Neural progenitor cell (in vitro differentiated cells): ENCODE results near the gene GALNT17. TPM values are rescaled to one million over a fixed set of nuclear protein-coding genes. Genes with fewer than 3 reads are reported as not detected.

Experiments used
- DNase-seq: peaks from one replicate; pipeline ENCODE4 v3.0.0-alpha.2; 2016; ENCODE audit warnings: low spot score
- H2AFZ ChIP-seq: fragments of 200-600 bp; sonication (generic); replicated peaks from 2 replicates; pipeline ENCODE4 v1.6.1; 2016; ENCODE audit warnings: antibody characterized with exemption
- H3F3A ChIP-seq: fragments of 200-600 bp; sonication (generic); 2 replicates; pipeline ENCODE4 v1.6.1; 2016; ENCODE audit warnings: antibody characterized with exemption, low read depth
- H3K27ac ChIP-seq: fragments of 200-600 bp; sonication (generic); 2 replicates; pipeline ENCODE4 v1.5.1; 2016; ENCODE audit warnings: mild to moderate bottlenecking
- H3K27me3 ChIP-seq: fragments of 200-600 bp; sonication (generic); 2 replicates; pipeline ENCODE4 v1.6.1; 2016; ENCODE audit warnings: mild to moderate bottlenecking, moderate library complexity
- H3K36me3 ChIP-seq: fragments of 200-600 bp; sonication (generic); 2 replicates; pipeline ENCODE4 v1.5.1; 2016
- H3K4me1 ChIP-seq: fragments of 200-600 bp; sonication (generic); 2 replicates; pipeline ENCODE4 v1.6.1; 2016; ENCODE audit warnings: mixed run types
- H3K4me2 ChIP-seq: fragments of 200-600 bp; sonication (generic); 2 replicates; pipeline ENCODE4 v1.6.1; 2016
- H3K4me3 ChIP-seq: fragments of 200-600 bp; sonication (generic); 2 replicates; pipeline ENCODE4 v1.5.1; 2016
- H3K79me2 ChIP-seq: fragments of 200-600 bp; sonication (generic); 2 replicates; pipeline ENCODE4 v1.6.1; 2016; ENCODE audit warnings: low read depth
- H3K9ac ChIP-seq: fragments of 200-600 bp; sonication (generic); 2 replicates; pipeline ENCODE4 v1.6.1; 2016
- H3K9me3 ChIP-seq: fragments of 200-600 bp; sonication (generic); 2 replicates; pipeline ENCODE4 v1.5.1; 2016; ENCODE audit warnings: low read depth
- H4K20me1 ChIP-seq: fragments of 200-600 bp; sonication (generic); 2 replicates; pipeline ENCODE4 v1.6.1; 2016; ENCODE audit warnings: low read depth
- H3K27ac Mint-ChIP-seq: 3 replicates; pipeline ENCODE4 v1.8.0; 2021; ENCODE audit warnings: mixed read lengths
- H3K27me3 Mint-ChIP-seq: 2 replicates; pipeline ENCODE4 v1.8.0; 2022; ENCODE audit warnings: low read depth, mild to moderate bottlenecking, inconsistent platforms, moderate library complexity, mixed read lengths; ENCODE audit not compliant: insufficient read depth
- H3K36me3 Mint-ChIP-seq: 3 replicates; pipeline ENCODE4 v1.8.0; 2021; ENCODE audit warnings: mixed read lengths
- H3K4me1 Mint-ChIP-seq: 3 replicates; pipeline ENCODE4 v1.8.0; 2021; ENCODE audit warnings: mixed read lengths
- H3K4me3 Mint-ChIP-seq: 3 replicates; pipeline ENCODE4 v1.8.0; 2021; ENCODE audit warnings: mild to moderate bottlenecking, moderate library complexity, mixed read lengths
- H3K9me3 Mint-ChIP-seq: 3 replicates; pipeline ENCODE4 v1.8.0; 2020; ENCODE audit warnings: mixed read lengths
- CTCF ChIP-seq: fragments of 200-600 bp; sonication (generic); IDR thresholded peaks from 2 replicates; pipeline ENCODE4 v1.5.1; 2017; ENCODE audit warnings: antibody characterized with exemption, mild to moderate bottlenecking
- EZH2 ChIP-seq: fragments of 200-600 bp; sonication (generic); IDR thresholded peaks from 2 replicates; pipeline ENCODE4 v1.6.1; 2017; ENCODE audit warnings: antibody characterized with exemption, mild to moderate bottlenecking, moderate library complexity
- EZH2phosphoT487 ChIP-seq: fragments of 200-600 bp; sonication (generic); IDR thresholded peaks from 2 replicates; pipeline ENCODE4 v1.6.1; 2017; ENCODE audit warnings: antibody characterized with exemption
- total RNA-seq: library from RNA; depleted of rRNA; stranded (reverse); fragments of >200 nt; gene quantifications from 2 replicates; pipeline ENCODE4 v1.2.3, GENCODE V29; 2015; ENCODE audit warnings: low replicate concordance

The GALNT17 gene
- total RNA-seq, 1 donor from 2014 or later: 17.1 TPM

GRCh38 chr7:71697400-71697799, 565.5 kb downstream of the GALNT17 start:
- Histone ChIP-seq H2AFZ (no peak overlapping the region), H3K27ac (no peak overlapping the region), H3K4me1 (peaks cover under 1% of the 10 kb centered on the region), H3K4me2 (no peak overlapping the region), H3K36me3 (no peaks in the 10 kb centered on the region), H3K27me3 (no peaks in the 10 kb centered on the region), H3K79me2 (no peaks in the 10 kb centered on the region), H3K4me3 (no peak overlapping the region), H4K20me1 (no peaks in the 10 kb centered on the region), H3K9me3 (no peaks in the 10 kb centered on the region), H3K9ac (no peak overlapping the region), H3F3A (peaks cover 1% of the 10 kb centered on the region)
- TF ChIP-seq CTCF: no peak
- no peak for TF ChIP-seq EZH2phosphoT487
- no peak for TF ChIP-seq EZH2
- Mint-ChIP-seq H3K9me3 (peaks cover 10% of the 10 kb centered on the region), H3K36me3 (peaks cover 2% of the 10 kb centered on the region), H3K4me3 (no peak overlapping the region), H3K27me3 (peaks cover 7% of the 10 kb centered on the region), H3K27ac (no peak overlapping the region), H3K4me1 (peaks cover 3% of the 10 kb centered on the region)
- no peak for DNase-seq

- Histone ChIP-seq H2AFZ (no peak overlapping the region), H3K36me3 (no peaks in the 10 kb centered on the region), H3K27ac (no peak overlapping the region), H3K27me3 (no peaks in the 10 kb centered on the region), H3K79me2 (no peaks in the 10 kb centered on the region), H3K9me3 (no peaks in the 10 kb centered on the region), H3K4me2 (no peak overlapping the region), H3K4me1 (no peaks in the 10 kb centered on the region), H3F3A (no peaks in the 10 kb centered on the region), H3K9ac (no peak overlapping the region), H3K4me3 (no peak overlapping the region), H4K20me1 (no peaks in the 10 kb centered on the region)
- no peaks in the 10 kb centered on the region for H3K4me1 Mint-ChIP-seq
- TF ChIP-seq EZH2 (no peak), EZH2phosphoT487 (no peak), CTCF (no peak)
- H3K4me3 Mint-ChIP-seq: no peak overlapping the region
- H3K36me3 Mint-ChIP-seq: peaks cover 3% of the 10 kb centered on the region
- H3K9me3 Mint-ChIP-seq: peaks cover 22% of the 10 kb centered on the region
- H3K27me3 Mint-ChIP-seq: peaks cover 6% of the 10 kb centered on the region
- no peak overlapping the region for H3K27ac Mint-ChIP-seq
- DNase-seq: no peak
Measured at GRCh38 chr7:71705217-71705616, 573.3 kb downstream of the GALNT17 start.

- Histone ChIP-seq H3K4me2 (no peak overlapping the region), H3K27ac (no peak overlapping the region), H3K36me3 (no peaks in the 10 kb centered on the region), H3K27me3 (no peaks in the 10 kb centered on the region), H3K9ac (no peak overlapping the region), H4K20me1 (no peaks in the 10 kb centered on the region), H3K4me3 (no peak overlapping the region), H2AFZ (no peak overlapping the region), H3K4me1 (no peaks in the 10 kb centered on the region), H3F3A (no peaks in the 10 kb centered on the region), H3K79me2 (no peaks in the 10 kb centered on the region), H3K9me3 (no peaks in the 10 kb centered on the region)
- TF ChIP-seq CTCF (no peak), EZH2phosphoT487 (no peak), EZH2 (no peak)
- peaks cover 17% of the 10 kb centered on the region for H3K9me3 Mint-ChIP-seq
- no peak overlapping the region for H3K27ac Mint-ChIP-seq
- peaks cover 3% of the 10 kb centered on the region for H3K36me3 Mint-ChIP-seq
- DNase-seq: no peak
- H3K4me1 Mint-ChIP-seq: no peaks in the 10 kb centered on the region
- H3K4me3 Mint-ChIP-seq: no peak overlapping the region
- peaks cover 4% of the 10 kb centered on the region for H3K27me3 Mint-ChIP-seq
Measured at GRCh38 chr7:71705901-71706596, 574.1 kb downstream of the GALNT17 start.
